ENCODE results near the gene ZNFX1. TPM values are rescaled to one million over a fixed set of nuclear protein-coding genes. Genes with fewer than 3 reads are reported as not detected.

Gene ZNFX1
- total and polyA plus RNA-seq, 9 of the 15 experiments (the other 6 are each of a cell fraction or from before 2014, with no cell fraction given) = 3.8 to 13.8 (median 10.3) TPM

GRCh38 chr20:49323622-49324238 is 45.9 kb upstream of the ZNFX1 start:
- BruUV-seq (replicated peaks) = no TSS peak
- Histone ChIP-seq H3K9me3 (replicated peaks; ENCODE audit: control insufficient read depth, insufficient read depth, low read depth, low read length) (no peaks in the 10 kb centered on the region), H4K20me1 (replicated peaks; ENCODE audit: control insufficient read depth, insufficient read depth, low read length) (no peaks in the 10 kb centered on the region; the same call in 1 of the 2 replicates), H3K79me2 (ENCODE audit: control insufficient read depth, insufficient read depth, low read length) (no peaks in the 10 kb centered on the region), H3K4me1 (replicated peaks in 1 of 2; ENCODE audit: control insufficient read depth in 2 of 2, insufficient read depth in 2 of 2, low read length in 2 of 2) (peaks cover 16 to 18% of the 10 kb centered on the region in 2 experiments; a peak in 4 of 5 replicates), H3K9me1 (ENCODE audit: control insufficient read depth, insufficient read depth, low read length) (no peaks in the 10 kb centered on the region), H3K4me3 (no peak overlapping the region), H3K4me2 (ENCODE audit: insufficient read depth, low read length) (peak overlapping the region; percentile 62), H3K27me3 (ENCODE audit: control insufficient read depth in 2 of 2, insufficient read depth in 2 of 2, low read length in 2 of 2) (peaks cover 35 to 38% of the 10 kb centered on the region in 2 experiments), H3K27ac (ENCODE audit: extremely low read depth, low read depth, low read length) (no peak overlapping the region; the same call in 2 of the 3 replicates), H3K9ac (ENCODE audit: insufficient read depth in 1 of 2, low read depth in 2 of 2, low read length in 2 of 2) (peak overlapping the region in 1 of 2 experiments; percentile 66; a peak in 2 of 4 replicates), H2AFZ (ENCODE audit: low read depth, low read length) (peak overlapping the region; percentile 64), H3K36me3 (ENCODE audit: control insufficient read depth, insufficient read depth, low read length) (no peaks in the 10 kb centered on the region)
- 21% methylated on average over 9 of the region's 9 CpGs for WGBS (ENCODE audit: insufficient coverage, low coverage, missing lambda C conversion rate)
- in situ Hi-C loops (cut with MboI) (loop anchor here (5.0 kb wide), 1 partner anchor 76 kb away; no protein-coding TSS in a partner anchor), intact Hi-C loops (cut with micrococcal nuclease) (loop anchor here (1.0 to 5.0 kb wide), 3 partner anchors 46 to 190 kb away; partner anchors contain the start of gene ZNFX1)
- CTCF ChIA-PET (ENCODE audit: low intra/inter-chr PET ratio) = interaction anchor here (0.7 to 1.5 kb wide), 5 partner anchors 46 to 192 kb away, joined by 3 to 10 read pairs (median 3); partner anchors contain the start of gene ZNFX1
- DNase-seq (ENCODE audit: extremely low read depth in 1 of 4, low spot score in 3 of 4) = peak; percentile 36 to 72 (median 54)
- ATAC-seq = peak; percentile 82
- POLR2A ChIA-PET = interaction anchor here (0.7 kb wide), 1 partner anchor 41 kb away, joined by 3 read pairs; no protein-coding TSS in a partner anchor
- peak; percentile 97 for FAIRE-seq
- TF ChIP-seq ZNF175 (CRISPR knock-in tag; IDR thresholded peaks at IDR 0.05; ENCODE audit: low read depth) (no peak), GABPA (tag; conservative IDR thresholded peaks at IDR 0.05; ENCODE audit: low read depth) (0 out of 2 replicates have a peak, but pooled peaks have one; percentile 34), NKRF (IDR thresholded peaks at IDR 0.05; ENCODE audit: borderline replicate concordance) (no peak), SMAD3 (CRISPR knock-in tag; conservative IDR thresholded peaks at IDR 0.05) (no peak), DPF2 (IDR thresholded peaks at IDR 0.05) (peak; percentile 72), ARID3A (IDR thresholded peaks at IDR 0.05; ENCODE audit: borderline replicate concordance, low read depth, low read length) (0 out of 2 replicates have a peak, but pooled peaks have one; percentile 23), CREM (IDR thresholded peaks at IDR 0.05; ENCODE audit: low read depth) (0 out of 2 replicates have a peak, but pooled peaks have one; percentile 6), MAFF (IDR thresholded peaks at IDR 0.05; ENCODE audit: low read length) (peak; percentile 86), ELF4 (CRISPR knock-in tag; IDR thresholded peaks at IDR 0.05) (no peak)
- TF ChIP-seq, protein P1, sequence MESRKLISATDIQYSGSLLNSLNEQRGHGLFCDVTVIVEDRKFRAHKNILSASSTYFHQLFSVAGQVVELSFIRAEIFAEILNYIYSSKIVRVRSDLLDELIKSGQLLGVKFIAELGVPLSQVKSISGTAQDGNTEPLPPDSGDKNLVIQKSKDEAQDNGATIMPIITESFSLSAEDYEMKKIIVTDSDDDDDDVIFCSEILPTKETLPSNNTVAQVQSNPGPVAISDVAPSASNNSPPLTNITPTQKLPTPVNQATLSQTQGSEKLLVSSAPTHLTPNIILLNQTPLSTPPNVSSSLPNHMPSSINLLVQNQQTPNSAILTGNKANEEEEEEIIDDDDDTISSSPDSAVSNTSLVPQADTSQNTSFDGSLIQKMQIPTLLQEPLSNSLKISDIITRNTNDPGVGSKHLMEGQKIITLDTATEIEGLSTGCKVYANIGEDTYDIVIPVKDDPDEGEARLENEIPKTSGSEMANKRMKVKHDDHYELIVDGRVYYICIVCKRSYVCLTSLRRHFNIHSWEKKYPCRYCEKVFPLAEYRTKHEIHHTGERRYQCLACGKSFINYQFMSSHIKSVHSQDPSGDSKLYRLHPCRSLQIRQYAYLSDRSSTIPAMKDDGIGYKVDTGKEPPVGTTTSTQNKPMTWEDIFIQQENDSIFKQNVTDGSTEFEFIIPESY (CRISPR knock-in tag; IDR thresholded peaks at IDR 0.05) = no peak
- TF ChIP-seq, protein P2, sequence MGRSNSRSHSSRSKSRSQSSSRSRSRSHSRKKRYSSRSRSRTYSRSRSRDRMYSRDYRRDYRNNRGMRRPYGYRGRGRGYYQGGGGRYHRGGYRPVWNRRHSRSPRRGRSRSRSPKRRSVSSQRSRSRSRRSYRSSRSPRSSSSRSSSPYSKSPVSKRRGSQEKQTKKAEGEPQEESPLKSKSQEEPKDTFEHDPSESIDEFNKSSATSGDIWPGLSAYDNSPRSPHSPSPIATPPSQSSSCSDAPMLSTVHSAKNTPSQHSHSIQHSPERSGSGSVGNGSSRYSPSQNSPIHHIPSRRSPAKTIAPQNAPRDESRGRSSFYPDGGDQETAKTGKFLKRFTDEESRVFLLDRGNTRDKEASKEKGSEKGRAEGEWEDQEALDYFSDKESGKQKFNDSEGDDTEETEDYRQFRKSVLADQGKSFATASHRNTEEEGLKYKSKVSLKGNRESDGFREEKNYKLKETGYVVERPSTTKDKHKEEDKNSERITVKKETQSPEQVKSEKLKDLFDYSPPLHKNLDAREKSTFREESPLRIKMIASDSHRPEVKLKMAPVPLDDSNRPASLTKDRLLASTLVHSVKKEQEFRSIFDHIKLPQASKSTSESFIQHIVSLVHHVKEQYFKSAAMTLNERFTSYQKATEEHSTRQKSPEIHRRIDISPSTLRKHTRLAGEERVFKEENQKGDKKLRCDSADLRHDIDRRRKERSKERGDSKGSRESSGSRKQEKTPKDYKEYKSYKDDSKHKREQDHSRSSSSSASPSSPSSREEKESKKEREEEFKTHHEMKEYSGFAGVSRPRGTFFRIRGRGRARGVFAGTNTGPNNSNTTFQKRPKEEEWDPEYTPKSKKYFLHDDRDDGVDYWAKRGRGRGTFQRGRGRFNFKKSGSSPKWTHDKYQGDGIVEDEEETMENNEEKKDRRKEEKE (IDR thresholded peaks at IDR 0.05; ENCODE audit: borderline replicate concordance in 1 of 2, control insufficient read depth in 1 of 2, low read depth in 2 of 2, low read length in 1 of 2) = no peak
